CD14-positive monocyte (primary cell): Measurements from ENCODE around the gene ATP5F1D. TPM values are rescaled to one million over a fixed set of nuclear protein-coding genes. Genes with fewer than 3 reads are reported as not detected.

Experiments used
- DNase-seq, 3 donors: peaks; one replicate each; pipeline ENCODE4 v3.0.0-alpha.2; 2011 to 2022
- H2AFZ ChIP-seq: 2 replicates; pipeline ENCODE4 v1.6.0; 2012; ENCODE audit warnings: mild to moderate bottlenecking, low read depth, low read length, inconsistent platforms; ENCODE audit not compliant: insufficient read depth, poor library complexity, severe bottlenecking
- H3K27ac ChIP-seq, 2 donors: 1 replicate in 1 of 2; 2 replicates in 1 of 2; pipeline ENCODE4 v1.5.1; 2012 to 2013; ENCODE audit warnings: low read length in 2 of 2, control low read depth in 1 of 2, inconsistent platforms in 1 of 2, low read depth in 1 of 2, mild to moderate bottlenecking in 1 of 2
- H3K27me3 ChIP-seq, 2 donors: one replicate each; pipeline versions ENCODE4 v1.6.0 to v1.6.1; 2011 to 2013; ENCODE audit warnings: low read length in 2 of 2; ENCODE audit not compliant: control insufficient read depth in 2 of 2, insufficient read depth in 2 of 2
- H3K36me3 ChIP-seq, 2 donors: replicated peaks in 1 of 2; 1 replicate in 1 of 2; 2 replicates in 1 of 2; pipeline versions ENCODE4 v1.5.1 to v1.6.1; 2012 to 2013; ENCODE audit warnings: low read length in 2 of 2, control low read depth in 1 of 2, inconsistent platforms in 1 of 2, mild to moderate bottlenecking in 1 of 2; ENCODE audit not compliant: insufficient read depth in 2 of 2, control insufficient read depth in 1 of 2
- H3K4me1 ChIP-seq, 2 donors: 1 replicate in 1 of 2; 2 replicates in 1 of 2; pipeline versions ENCODE4 v1.5.1 to v1.6.1; 2012 to 2013; ENCODE audit warnings: low read length in 2 of 2, control low read depth in 1 of 2, inconsistent platforms in 1 of 2, mild to moderate bottlenecking in 1 of 2, moderate library complexity in 1 of 2; ENCODE audit not compliant: insufficient read depth in 2 of 2, control insufficient read depth in 1 of 2
- H3K4me2 ChIP-seq: replicated peaks from 2 replicates; pipeline ENCODE3; 2012; ENCODE audit warnings: low read length, moderate library complexity, mild to moderate bottlenecking; ENCODE audit not compliant: poor library complexity, severe bottlenecking; ENCODE audit errors: extremely low read depth
- H3K4me3 ChIP-seq, 3 experiments: fragments of 200-600 bp in 1 of 3; sonication (generic) in 1 of 3; replicated peaks in 1 of 3; 1 replicate in 2 of 3; 2 replicates in 1 of 3; pipeline ENCODE4 v1.5.1; 2011 to 2013; ENCODE audit warnings: low read length in 3 of 3, mild to moderate bottlenecking in 3 of 3, control low read depth in 2 of 3, low read depth in 2 of 3, inconsistent platforms in 1 of 3, moderate library complexity in 1 of 3
- H3K79me2 ChIP-seq: 2 replicates; pipeline ENCODE4 v1.6.0; 2012; ENCODE audit warnings: mild to moderate bottlenecking, control low read depth, inconsistent platforms, low read length, moderate library complexity; ENCODE audit not compliant: insufficient read depth
- H3K9ac ChIP-seq: 2 replicates; pipeline ENCODE4 v1.6.0; 2017; ENCODE audit warnings: low read length, mild to moderate bottlenecking; ENCODE audit not compliant: insufficient read depth, poor library complexity, severe bottlenecking
- H3K9me3 ChIP-seq, 2 donors: replicated peaks in 1 of 2; 1 replicate in 1 of 2; 2 replicates in 1 of 2; pipeline versions ENCODE4 v1.5.1 to v1.6.1; 2012 to 2013; ENCODE audit warnings: low read length in 2 of 2, control low read depth in 1 of 2; ENCODE audit not compliant: control insufficient read depth in 1 of 2, insufficient read depth in 1 of 2
- H4K20me1 ChIP-seq: 2 replicates; pipeline ENCODE4 v1.6.0; 2012; ENCODE audit warnings: mild to moderate bottlenecking, low read length, control low read depth, moderate library complexity; ENCODE audit not compliant: insufficient read depth
- H3K27ac Mint-ChIP-seq, 7 donors: one replicate each; pipeline ENCODE4 v1.8.0; 2020; ENCODE audit warnings: mild to moderate bottlenecking in 7 of 7, mixed read lengths in 7 of 7, moderate library complexity in 6 of 7, inconsistent platforms in 2 of 7
- H3K27me3 Mint-ChIP-seq, 3 donors: one replicate each; pipeline ENCODE4 v1.8.0; 2021 to 2022; ENCODE audit warnings: low read depth in 3 of 3, mild to moderate bottlenecking in 3 of 3, mixed read lengths in 3 of 3, moderate library complexity in 3 of 3, inconsistent platforms in 1 of 3
- H3K36me3 Mint-ChIP-seq, 2 donors: one replicate each; pipeline ENCODE4 v1.8.0; 2020; ENCODE audit warnings: mixed read lengths in 2 of 2, inconsistent platforms in 1 of 2, mild to moderate bottlenecking in 1 of 2
- H3K4me1 Mint-ChIP-seq: one replicate; pipeline ENCODE4 v1.8.0; 2020; ENCODE audit warnings: mild to moderate bottlenecking, mixed read lengths
- H3K4me3 Mint-ChIP-seq, 2 donors: one replicate each; pipeline ENCODE4 v1.8.0; 2020; ENCODE audit warnings: mild to moderate bottlenecking in 2 of 2, mixed read lengths in 2 of 2, moderate library complexity in 1 of 2
- H3K9me3 Mint-ChIP-seq, 7 donors: one replicate each; pipeline ENCODE4 v1.8.0; 2020 to 2022; ENCODE audit warnings: mixed read lengths in 7 of 7, mild to moderate bottlenecking in 6 of 7, moderate library complexity in 6 of 7, inconsistent platforms in 2 of 7
- WGBS: methylation state at CpG from one replicate; pipeline ENCODE4 v1.1.5; 2013; ENCODE audit warnings: missing lambda C conversion rate; ENCODE audit not compliant: insufficient coverage; 5-methylcytosine and 5-hydroxymethylcytosine counted together
- intact Hi-C, 2 donors: fragments of 100-400 bp; cut with micrococcal nuclease; formaldehyde crosslinking; loops; one replicate each; pipeline versions ENCODE4 v1.15.0 to v1.15.1; 2023
- polyA plus RNA-seq, 3 donors: library from polyadenylated mRNA; depleted of rRNA in 1 of 3; unstranded in 2 of 3; stranded (reverse) in 1 of 3; fragments of 300-500 nt in 2 of 3; fragments of >200 nt in 1 of 3; fragmentation: Illumina TruSeq in 2 of 3; gene quantifications; 1 replicate in 2 of 3; 2 replicates in 1 of 3; pipeline ENCODE4 v1.2.3, GENCODE V29; 2012 to 2021
- TF ChIP-seq, protein P1 (sequence below): fragments of 200-600 bp; IDR thresholded peaks from one replicate; pipeline ENCODE4 v1.8.0; 2022; ENCODE audit warnings: antibody characterized with exemption, mild to moderate bottlenecking

The ATP5F1D gene
- polyA plus RNA-seq, 3 donors: 122 to 160 (median 143) TPM

GRCh38 chr19:1283917-1284292 lies 42.4 kb downstream of the ATP5F1D start:
- peak overlapping the region in 1 of 2 donors; percentile 83 for H3K4me3 Mint-ChIP-seq
- Histone ChIP-seq H3K4me3 (no peak overlapping the region), H3K9me3 (peaks cover 0 to 10% of the 10 kb centered on the region in 2 donors), H3K4me2 (no peak overlapping the region), H3K79me2 (no peaks in the 10 kb centered on the region), H4K20me1 (peaks cover 14% of the 10 kb centered on the region), H3K36me3 (peaks cover 6 to 9% of the 10 kb centered on the region in 2 donors), H3K27ac (no peak overlapping the region), H2AFZ (no peak overlapping the region), H3K9ac (no peak overlapping the region), H3K4me1 (no peaks in the 10 kb centered on the region), H3K27me3 (peaks cover 14 to 50% of the 10 kb centered on the region in 2 donors)
- TF ChIP-seq, protein P1, sequence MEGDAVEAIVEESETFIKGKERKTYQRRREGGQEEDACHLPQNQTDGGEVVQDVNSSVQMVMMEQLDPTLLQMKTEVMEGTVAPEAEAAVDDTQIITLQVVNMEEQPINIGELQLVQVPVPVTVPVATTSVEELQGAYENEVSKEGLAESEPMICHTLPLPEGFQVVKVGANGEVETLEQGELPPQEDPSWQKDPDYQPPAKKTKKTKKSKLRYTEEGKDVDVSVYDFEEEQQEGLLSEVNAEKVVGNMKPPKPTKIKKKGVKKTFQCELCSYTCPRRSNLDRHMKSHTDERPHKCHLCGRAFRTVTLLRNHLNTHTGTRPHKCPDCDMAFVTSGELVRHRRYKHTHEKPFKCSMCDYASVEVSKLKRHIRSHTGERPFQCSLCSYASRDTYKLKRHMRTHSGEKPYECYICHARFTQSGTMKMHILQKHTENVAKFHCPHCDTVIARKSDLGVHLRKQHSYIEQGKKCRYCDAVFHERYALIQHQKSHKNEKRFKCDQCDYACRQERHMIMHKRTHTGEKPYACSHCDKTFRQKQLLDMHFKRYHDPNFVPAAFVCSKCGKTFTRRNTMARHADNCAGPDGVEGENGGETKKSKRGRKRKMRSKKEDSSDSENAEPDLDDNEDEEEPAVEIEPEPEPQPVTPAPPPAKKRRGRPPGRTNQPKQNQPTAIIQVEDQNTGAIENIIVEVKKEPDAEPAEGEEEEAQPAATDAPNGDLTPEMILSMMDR: no peak
- no peak overlapping the region for H3K27ac Mint-ChIP-seq
- intact Hi-C loops: no loop called here
- H3K4me1 Mint-ChIP-seq: peaks cover 9% of the 10 kb centered on the region
- no peak for DNase-seq
- H3K9me3 Mint-ChIP-seq: peaks cover 0 to 15% (median 5%) of the 10 kb centered on the region in 7 donors
- H3K36me3 Mint-ChIP-seq: peaks cover 16 to 18% of the 10 kb centered on the region in 2 donors
- peaks cover 36 to 57% (median 40%) of the 10 kb centered on the region in 3 donors for H3K27me3 Mint-ChIP-seq
- WGBS: 97% methylated on average over 6 of the region's 12 CpGs

DNA sequence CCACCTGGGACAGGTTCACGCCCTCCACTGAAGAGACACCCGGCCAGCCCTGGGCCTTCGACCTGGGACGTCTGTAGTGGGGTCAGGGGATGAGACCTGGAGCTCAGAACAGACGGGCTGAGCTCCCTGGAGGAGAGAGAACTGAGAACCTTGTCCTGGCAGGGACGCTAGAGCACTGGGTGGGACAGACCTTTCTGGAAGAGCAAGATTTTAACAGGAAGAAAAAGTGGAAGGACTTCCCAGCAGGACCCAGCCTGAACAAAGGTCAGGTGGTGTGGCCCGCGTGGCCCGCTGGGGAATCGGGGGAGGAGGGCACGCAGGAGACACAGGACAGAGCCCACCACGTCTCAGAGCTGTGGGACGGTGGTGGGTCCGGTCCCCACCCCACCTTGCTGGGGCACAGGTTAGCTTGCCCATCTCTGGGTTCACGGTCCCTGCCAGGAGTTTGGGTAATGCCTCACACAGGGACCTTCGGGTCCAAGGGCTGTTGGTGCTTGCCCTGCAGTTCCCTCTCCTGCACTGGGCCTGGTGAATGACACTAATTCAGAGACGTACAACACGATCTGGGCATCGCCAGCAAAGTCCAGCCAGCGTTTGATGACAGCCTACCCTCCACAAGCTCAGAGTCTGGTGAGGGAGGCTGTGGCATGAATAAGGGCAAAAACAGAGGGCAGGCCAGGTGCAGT lies 42.9 kb downstream of the ATP5F1D start:
- H3K27ac Mint-ChIP-seq: no peak overlapping the region

More for the DNA sequence above, 42.9 kb downstream of the ATP5F1D start:
- H3K36me3 ChIP-seq: peaks cover under 1 to 4% of the 10 kb centered on the region in 2 donors
- H3K4me3 Mint-ChIP-seq: peak overlapping the region in 1 of 2 donors; percentile 83
- peaks cover 10% of the 10 kb centered on the region for H4K20me1 ChIP-seq
- no peak overlapping the region for H3K9ac ChIP-seq
- H3K27ac ChIP-seq: no peak overlapping the region
- peaks cover 9% of the 10 kb centered on the region for H3K4me1 Mint-ChIP-seq
- 80% methylated on average over 16 of the region's 20 CpGs for WGBS
- intact Hi-C loops: no loop called here
- no peak overlapping the region for H3K4me3 ChIP-seq
- H3K27me3 ChIP-seq: peaks cover 14 to 54% of the 10 kb centered on the region in 2 donors
- peaks cover 11 to 16% of the 10 kb centered on the region in 2 donors for H3K36me3 Mint-ChIP-seq
- H2AFZ ChIP-seq: no peak overlapping the region
- DNase-seq: no peak
- H3K4me1 ChIP-seq: no peaks in the 10 kb centered on the region
- H3K9me3 Mint-ChIP-seq: peaks cover 0 to 15% (median 5%) of the 10 kb centered on the region in 7 donors
- peaks cover 0 to 10% of the 10 kb centered on the region in 2 donors for H3K9me3 ChIP-seq
- peaks cover 37 to 61% (median 43%) of the 10 kb centered on the region in 3 donors for H3K27me3 Mint-ChIP-seq
- no peaks in the 10 kb centered on the region for H3K79me2 ChIP-seq
- H3K4me2 ChIP-seq: no peak overlapping the region
- TF ChIP-seq, protein P1: no peak
